ENCODE measurements around the gene GON7.
A peak's percentile ranks its signal among the peaks of the same experiment; 100 is the strongest.
"Not testable (repeated sequence)": the region's sequence is repeated elsewhere in the genome, so short reads cannot be mapped to it uniquely, and the experiment has no call there.

The GON7 gene

GRCh38 chr14:93184391-93185348, 22.2 kb downstream of the GON7 start, which contains the start of the genes LYSET and MOAP1:
Gene LYSET, plus strand, starts transcription at chr14:93185317. Its CDS starts 89 bp downstream, at chr14:93185406.
Gene MOAP1, minus strand, starts transcription at chr14:93184897. Its CDS starts 655 bp downstream, at chr14:93184242.
- H3K4me3 ChIP-seq, result peak within 1 kb of the TSS; percentile 81
- no peak for TF ChIP-seq CTCF (IDR thresholded peaks at IDR 0.05)
- peak; percentile 93 for DNase-seq (ENCODE audit: low spot score)
- peak within 1 kb of the TSS; percentile 81 to 91 for H3K27ac ChIP-seq

GRCh38 chr14:93183596-93184317, 23.1 kb downstream of the GON7 start:
- H3K4me3 ChIP-seq, result peak overlapping the region; percentile 81
- DNase-seq (ENCODE audit: low spot score), result no peak
- peak overlapping the region; percentile 81 to 91 for H3K27ac ChIP-seq
- TF ChIP-seq CTCF (IDR thresholded peaks at IDR 0.05), result no peak

- no peak for DNase-seq (ENCODE audit: low spot score)
- H3K27ac ChIP-seq, result no peak overlapping the region
- no peak for TF ChIP-seq CTCF (IDR thresholded peaks at IDR 0.05)
- no peak overlapping the region for H3K4me3 ChIP-seq
Observed at GRCh38 chr14:93175492-93175891, 31.4 kb downstream of the GON7 start.

- H3K4me3 ChIP-seq; DNase-seq (ENCODE audit: low spot score); H3K27ac ChIP-seq: not testable (repeated sequence)
Observed at GRCh38 chr14:93174731-93175130, 32.1 kb downstream of the GON7 start.

GRCh38 chr14:93173943-93174395, 32.9 kb downstream of the GON7 start:
- no peak for DNase-seq (ENCODE audit: low spot score)
- no peak for TF ChIP-seq CTCF (IDR thresholded peaks at IDR 0.05)
- no peak overlapping the region for H3K27ac ChIP-seq
- H3K4me3 ChIP-seq, result no peak overlapping the region

- TF ChIP-seq CTCF (IDR thresholded peaks at IDR 0.05), result no peak
- no peak for DNase-seq (ENCODE audit: low spot score)
- H3K4me3 ChIP-seq, result no peak overlapping the region
- no peak overlapping the region for H3K27ac ChIP-seq
Observed at GRCh38 chr14:93171376-93171775, 35.5 kb downstream of the GON7 start.

GRCh38 chr14:93170141-93170540, 36.7 kb downstream of the GON7 start:
- not testable (repeated sequence) for DNase-seq (ENCODE audit: low spot score); H3K4me3 ChIP-seq; H3K27ac ChIP-seq

GRCh38 chr14:93169619-93170018, 37.2 kb downstream of the GON7 start:
- not testable (repeated sequence) for DNase-seq (ENCODE audit: low spot score); H3K27ac ChIP-seq; H3K4me3 ChIP-seq

GRCh38 chr14:93168610-93169009, 38.3 kb downstream of the GON7 start:
- not testable (repeated sequence) for H3K4me3 ChIP-seq; H3K27ac ChIP-seq; DNase-seq (ENCODE audit: low spot score)

- H3K4me3 ChIP-seq; DNase-seq (ENCODE audit: low spot score); H3K27ac ChIP-seq: not testable (repeated sequence)
Observed at GRCh38 chr14:93165271-93166265, 41.3 kb downstream of the GON7 start.
